Amniotic epithelial cell (primary cell): ENCODE results near the gene BLM.
"Not testable (repeated sequence)": the region's sequence is repeated elsewhere in the genome, so short reads cannot be mapped to it uniquely, and the experiment has no call there.

Source experiments
- DNase-seq: peaks from one replicate; pipeline ENCODE4 v3.0.0-alpha.2; 2010; ENCODE audit warnings: low read depth

BLM gene

GRCh38 chr15:90822204-90822955 lies 105.2 kb downstream of the BLM start:
- DNase-seq = no peak

GRCh38 chr15:90823455-90823974 lies 106.4 kb downstream of the BLM start:
- no peak for DNase-seq

- DNase-seq = not testable (repeated sequence)
Measured at GRCh38 chr15:90825115-90825899, 108.2 kb downstream of the BLM start.

GRCh38 chr15:90826206-90826885 lies 109.2 kb downstream of the BLM start:
- DNase-seq = not testable (repeated sequence)

GRCh38 chr15:90826886-90827435 lies 109.8 kb downstream of the BLM start:
- no peak for DNase-seq

GRCh38 chr15:90828111-90828510 lies 111.0 kb downstream of the BLM start:
- DNase-seq = no peak

- no peak for DNase-seq
Measured at GRCh38 chr15:90829126-90829525, 112.0 kb downstream of the BLM start.

GRCh38 chr15:90829942-90830440 lies 112.8 kb downstream of the BLM start:
- DNase-seq = no peak

- no peak for DNase-seq
Measured at GRCh38 chr15:90834626-90835025, 117.5 kb downstream of the BLM start.

- peak; percentile 93 for DNase-seq
Measured at GRCh38 chr15:90836296-90836871, 119.2 kb downstream of the BLM start.

GRCh38 chr15:90837094-90837493 lies 119.9 kb downstream of the BLM start:
- peak; percentile 40 for DNase-seq

- DNase-seq = no peak
Measured at GRCh38 chr15:90838139-90838538, 121.0 kb downstream of the BLM start.

GRCh38 chr15:90838544-90838943 lies 121.4 kb downstream of the BLM start:
- no peak for DNase-seq

- peak; percentile 99 for DNase-seq
Measured at GRCh38 chr15:90839187-90840071, 122.3 kb downstream of the BLM start.

GRCh38 chr15:90840157-90840855 lies 123.2 kb downstream of the BLM start:
- DNase-seq = no peak

GRCh38 chr15:90840954-90841353 lies 123.8 kb downstream of the BLM start:
- DNase-seq = peak; percentile 84

GRCh38 chr15:90844696-90845095 lies 127.5 kb downstream of the BLM start:
- no peak for DNase-seq

- DNase-seq = peak; percentile 93
Measured at GRCh38 chr15:90845201-90845949, 128.2 kb downstream of the BLM start.

- DNase-seq = not testable (repeated sequence)
Measured at GRCh38 chr15:90849424-90849823, 132.3 kb downstream of the BLM start.
